ENCODE results near the gene PLEKHA7.
A peak's percentile ranks its signal among the peaks of the same experiment; 100 is the strongest.

PLEKHA7 gene

DNA sequence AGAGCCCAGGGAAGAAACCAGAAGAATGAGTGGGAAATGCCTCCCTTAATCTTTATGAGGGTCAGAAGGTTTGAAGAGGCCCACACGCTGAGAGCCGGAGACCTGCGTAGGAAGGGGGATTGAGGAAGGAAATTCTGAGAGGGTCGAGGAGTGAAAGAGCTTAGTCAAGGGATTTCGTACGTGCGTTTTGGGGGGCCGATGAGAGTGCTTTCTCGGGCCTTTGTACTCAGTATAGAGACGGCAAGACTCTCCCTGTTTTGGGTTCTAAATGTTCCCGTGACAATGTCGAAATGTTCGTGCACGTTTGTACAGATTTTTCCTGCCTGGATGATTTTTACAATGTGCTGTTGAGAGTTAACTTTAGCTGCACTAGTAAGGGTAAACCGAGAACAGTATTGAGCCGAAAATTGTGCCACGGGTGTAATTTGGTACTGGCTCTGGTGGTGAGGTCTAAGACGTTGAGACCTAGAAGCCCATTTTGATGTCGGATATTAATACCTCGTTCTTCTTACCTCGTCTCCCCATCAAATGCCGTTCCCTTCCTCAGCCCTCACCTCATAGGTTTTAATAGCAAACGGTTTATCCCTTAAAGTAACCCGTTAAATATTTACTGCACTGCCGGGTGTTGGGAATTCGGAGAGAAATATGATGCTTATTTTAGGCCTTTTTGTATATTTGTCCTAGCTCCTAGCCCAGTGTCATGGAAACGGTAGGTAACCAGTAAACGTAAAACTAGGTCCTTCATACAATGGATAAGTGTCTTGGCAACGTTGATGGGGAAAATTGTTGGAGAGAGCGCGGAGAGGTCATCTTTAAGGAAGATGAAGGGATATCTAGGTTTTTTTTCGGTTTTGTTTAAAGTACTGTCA, 275.0 kb downstream of the PLEKHA7 start:
- DNase-seq (ENCODE audit: low read depth in 2 of 2), result no peak

DNA sequence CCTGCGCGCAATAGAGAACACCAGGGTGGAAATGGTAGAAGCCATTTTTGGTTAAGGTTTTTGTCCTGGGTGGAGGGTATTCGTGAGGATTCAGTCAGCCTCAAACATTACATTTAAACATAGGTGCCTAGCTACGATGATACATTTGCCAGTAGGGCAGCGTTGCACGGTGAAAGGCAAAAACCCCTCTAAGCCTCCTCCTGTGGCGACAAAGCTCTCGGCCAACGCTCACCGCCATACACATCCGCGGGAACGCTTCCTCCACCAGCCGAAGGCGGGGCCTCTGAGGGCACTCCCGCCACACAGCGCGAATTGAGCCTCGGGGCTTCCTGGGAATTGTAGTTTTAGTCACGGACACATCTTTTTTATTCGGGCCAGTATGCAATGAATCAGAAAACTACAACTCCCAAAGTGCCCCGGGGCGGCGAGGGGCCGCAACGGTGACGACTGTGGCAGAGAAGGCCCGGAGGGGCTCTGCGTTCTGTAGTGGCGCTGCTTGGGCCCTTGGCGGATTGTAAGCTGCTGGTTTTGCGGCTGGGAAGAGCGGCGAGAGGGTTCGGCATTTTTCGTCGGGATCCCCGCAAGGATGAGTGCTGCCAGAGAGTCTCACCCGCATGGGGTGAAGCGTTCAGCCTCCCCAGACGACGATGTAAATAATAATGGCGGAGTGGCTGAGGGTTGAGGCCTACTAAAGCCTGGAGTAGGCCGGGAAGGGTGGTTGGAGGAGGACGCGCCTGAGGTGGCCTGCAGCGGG, 275.8 kb downstream of the PLEKHA7 start, which contains the start of gene C11orf58:
C11orf58 (plus strand) TSS at position 455 of the 754 bp plus-strand sequence; CDS start at position 587, 132 bp downstream.
- peak; percentile 94 to 95 for DNase-seq (ENCODE audit: low read depth in 2 of 2)

DNA sequence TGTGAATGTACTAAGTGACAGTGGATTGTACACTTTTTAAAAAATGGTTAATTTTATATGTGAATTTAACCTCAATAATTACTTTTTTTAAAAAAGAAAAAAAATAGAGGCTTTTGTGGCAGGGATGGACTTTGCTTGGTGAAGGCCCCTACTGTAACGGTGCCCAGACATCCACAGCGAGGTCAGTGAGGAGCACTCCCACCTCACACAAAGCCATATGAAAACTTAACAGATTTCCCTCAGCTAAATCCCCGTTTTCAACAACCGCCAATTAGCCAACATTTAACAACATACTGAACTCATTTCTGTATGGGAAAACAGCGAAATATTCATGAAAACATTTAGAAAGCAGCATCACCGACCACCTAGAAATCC, 276.4 kb downstream of the PLEKHA7 start:
- DNase-seq (ENCODE audit: low read depth in 2 of 2), result no peak

All from fibroblast of skin of left quadriceps (primary cell).